ENCODE measurements around the gene RIN1. TPM values are rescaled to one million over a fixed set of nuclear protein-coding genes. Genes with fewer than 3 reads are reported as not detected.

Gene RIN1
- total and polyA plus RNA-seq, 4 experiments from 2014 or later = 2.1 to 10.1 (median 5.4) TPM

GRCh38 chr11:66369073-66369894, 33.0 kb upstream of the RIN1 start:
- Histone ChIP-seq H3K36me3 (ENCODE audit: insufficient read depth, low read length) (no peaks in the 10 kb centered on the region), H3K27ac (ENCODE audit: low read depth, low read length) (no peak overlapping the region), H3K4me3 (ENCODE audit: low read length in 2 of 2) (no peak overlapping the region), H3K4me1 (ENCODE audit: insufficient read depth, low read length) (peaks cover 12% of the 10 kb centered on the region), H3K27me3 (ENCODE audit: insufficient read depth, low read length) (no peaks in the 10 kb centered on the region), H3K9me3 (ENCODE audit: control insufficient read depth in 1 of 2, low read length in 2 of 2) (no peaks in the 10 kb centered on the region)
- Mint-ChIP-seq H3K9me3 (no peaks in the 10 kb centered on the region), H3K4me1 (peaks cover 5 to 17% (median 12%) of the 10 kb centered on the region in 4 donors), H3K4me3 (peak overlapping the region in 5 of 8 donors; percentile 19 to 91 (median 62)), H3K36me3 (peaks cover 0 to 2% of the 10 kb centered on the region in 2 donors), H3K27me3 (no peaks in the 10 kb centered on the region), H3K27ac (peak overlapping the region in 2 of 7 donors; percentile 9 to 63)
- POLR2A ChIA-PET (ENCODE audit: partially characterized antibody) = interaction anchor here (0.5 kb wide), 1 partner anchor 264 kb away, joined by 3 read pairs; no protein-coding TSS in a partner anchor
- intact Hi-C loops (cut with micrococcal nuclease) = no loop called here
- CTCF ChIA-PET (ENCODE audit: partially characterized antibody) = interaction anchor here (1.2 to 7.2 kb wide), 2 partner anchors 16 to 58 kb away, joined by 3 to 69 read pairs; no protein-coding TSS in a partner anchor
- DNase-seq = no peak

DNA sequence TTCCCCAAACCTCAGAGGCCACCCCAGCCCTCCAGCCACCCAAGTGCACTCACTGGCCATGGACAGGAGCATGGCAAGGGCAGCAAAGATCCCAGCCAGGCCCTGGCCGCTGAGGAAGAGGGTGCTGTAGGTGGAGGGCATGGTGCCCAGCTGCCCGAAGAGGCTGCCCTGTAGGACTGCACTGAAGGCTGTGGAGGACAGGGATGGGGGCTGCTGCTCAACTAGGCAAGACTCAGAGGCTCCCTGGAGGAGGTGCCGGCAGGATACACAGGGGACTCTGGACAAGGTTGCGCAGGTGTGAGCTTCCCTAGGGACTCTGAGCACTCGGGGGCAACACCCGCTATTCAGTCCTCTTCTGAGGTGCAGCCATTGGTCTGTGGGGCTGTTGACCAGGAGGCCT, 32.2 kb upstream of the RIN1 start:
- no peaks in the 10 kb centered on the region for H3K9me3 ChIP-seq (ENCODE audit: control insufficient read depth in 1 of 2, low read length in 2 of 2)
- DNase-seq = no peak
- H3K4me3 Mint-ChIP-seq = peak overlapping the region in 1 of 8 donors; percentile 32
- H3K27ac ChIP-seq (ENCODE audit: low read depth, low read length) = no peak overlapping the region
- peaks cover 0 to 2% of the 10 kb centered on the region in 2 donors for H3K36me3 Mint-ChIP-seq
- H3K9me3 Mint-ChIP-seq = no peaks in the 10 kb centered on the region
- no peak overlapping the region for H3K4me3 ChIP-seq (ENCODE audit: low read length in 2 of 2)
- CTCF ChIA-PET (ENCODE audit: partially characterized antibody) = interaction anchor here (8.9 kb wide), 1 partner anchor 18 kb away, joined by 87 read pairs; no protein-coding TSS in a partner anchor
- peak overlapping the region in 2 of 7 donors; percentile 44 to 48 for H3K27ac Mint-ChIP-seq
- intact Hi-C loops (cut with micrococcal nuclease) = no loop called here
- H3K27me3 ChIP-seq (ENCODE audit: insufficient read depth, low read length) = no peaks in the 10 kb centered on the region
- H3K4me1 Mint-ChIP-seq = peaks cover 5 to 17% (median 12%) of the 10 kb centered on the region in 4 donors
- H3K4me1 ChIP-seq (ENCODE audit: insufficient read depth, low read length) = peaks cover 12% of the 10 kb centered on the region
- H3K36me3 ChIP-seq (ENCODE audit: insufficient read depth, low read length) = no peaks in the 10 kb centered on the region
- H3K27me3 Mint-ChIP-seq = no peaks in the 10 kb centered on the region
- POLR2A ChIA-PET (ENCODE audit: partially characterized antibody) = interaction anchor here (0.5 kb wide), 1 partner anchor 264 kb away, joined by 3 read pairs; no protein-coding TSS in a partner anchor

DNA sequence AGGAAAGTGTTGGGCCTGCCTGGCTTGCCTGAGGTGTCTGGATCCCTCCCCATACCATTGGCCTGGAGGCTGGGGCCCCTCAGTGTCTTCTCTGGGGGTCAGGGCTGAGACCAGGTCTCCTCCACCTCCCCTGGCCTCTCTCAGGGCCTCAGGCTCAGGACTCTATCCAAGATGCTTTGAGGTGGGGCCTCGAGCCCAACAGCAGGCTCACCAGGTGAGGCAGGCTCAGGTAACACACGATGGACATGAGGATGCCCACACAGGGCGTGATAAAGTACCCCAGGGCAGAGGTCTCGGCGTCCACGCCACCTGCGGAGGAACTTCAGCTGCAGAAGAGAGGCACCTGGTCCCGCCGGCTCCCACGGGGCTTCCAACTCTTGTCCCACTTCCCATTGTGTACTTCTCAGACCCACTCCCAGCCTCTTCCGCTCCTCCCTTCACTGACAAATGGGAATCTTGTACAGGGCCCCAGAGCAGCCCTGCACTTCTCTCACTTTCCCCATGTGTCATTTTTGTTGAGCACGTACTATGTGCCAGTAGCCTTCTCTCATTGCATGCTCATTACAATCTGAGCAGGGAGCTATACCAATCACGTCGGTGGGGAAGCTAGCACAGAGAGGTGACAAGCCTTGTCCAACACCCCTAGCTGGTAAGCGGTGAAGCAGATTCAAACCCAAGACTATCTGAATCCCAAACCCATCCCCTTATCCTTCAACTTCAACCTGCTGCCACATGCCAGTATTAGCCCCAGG, 31.5 kb upstream of the RIN1 start:
- CTCF ChIA-PET (ENCODE audit: partially characterized antibody) = interaction anchor here (8.9 kb wide), 1 partner anchor 19 kb away, joined by 87 read pairs; no protein-coding TSS in a partner anchor
- no peak overlapping the region for H3K27ac ChIP-seq (ENCODE audit: low read depth, low read length)
- intact Hi-C loops (cut with micrococcal nuclease) = no loop called here
- no peaks in the 10 kb centered on the region for H3K27me3 ChIP-seq (ENCODE audit: insufficient read depth, low read length)
- no peak for DNase-seq
- H3K4me3 Mint-ChIP-seq = peak overlapping the region in 2 of 8 donors; percentile 6 to 36
- H3K9me3 ChIP-seq (ENCODE audit: control insufficient read depth in 1 of 2, low read length in 2 of 2) = no peaks in the 10 kb centered on the region
- peak overlapping the region in 1 of 7 donors; percentile 48 for H3K27ac Mint-ChIP-seq
- no peaks in the 10 kb centered on the region for H3K36me3 ChIP-seq (ENCODE audit: insufficient read depth, low read length)
- no peak overlapping the region for H3K4me3 ChIP-seq (ENCODE audit: low read length in 2 of 2)
- peaks cover 4 to 15% (median 12%) of the 10 kb centered on the region in 4 donors for H3K4me1 Mint-ChIP-seq
- H3K36me3 Mint-ChIP-seq = peaks cover 0 to 2% of the 10 kb centered on the region in 2 donors
- H3K9me3 Mint-ChIP-seq = no peaks in the 10 kb centered on the region
- no peaks in the 10 kb centered on the region for H3K27me3 Mint-ChIP-seq
- POLR2A ChIA-PET (ENCODE audit: partially characterized antibody) = interaction anchor here (1.6 kb wide), 1 partner anchor 112 kb away, joined by 4 read pairs; no protein-coding TSS in a partner anchor
- peaks cover 11% of the 10 kb centered on the region for H3K4me1 ChIP-seq (ENCODE audit: insufficient read depth, low read length)

DNA sequence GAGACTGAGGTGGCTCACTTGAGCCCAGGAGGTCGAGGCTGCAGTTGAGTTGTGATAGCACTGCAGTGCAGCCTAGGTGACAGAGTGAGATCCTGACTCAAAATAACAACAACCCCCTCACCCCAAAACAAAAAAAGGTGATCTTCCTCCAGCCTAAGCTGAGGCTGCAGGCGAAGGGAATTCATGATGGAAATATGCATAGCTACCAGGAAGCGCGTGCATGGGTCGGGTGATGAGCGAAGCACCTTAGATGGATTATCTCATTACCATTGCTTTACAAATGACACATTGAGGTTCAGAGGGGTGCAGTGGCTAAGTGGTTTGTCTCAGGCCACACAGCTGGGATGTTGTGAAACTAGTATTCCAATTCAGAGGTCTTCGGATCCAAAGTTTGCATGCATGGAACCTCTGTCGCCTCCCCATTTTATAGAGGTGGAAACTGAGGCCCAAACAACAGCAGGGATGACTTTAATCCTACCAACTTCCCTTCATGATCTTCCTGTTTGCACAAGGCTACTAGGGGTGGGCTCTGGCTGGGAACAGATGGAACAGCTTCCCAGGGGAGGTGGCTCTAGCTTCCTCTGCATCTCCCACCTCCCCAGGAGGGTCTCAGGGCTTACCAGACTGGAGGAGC, 30.7 kb upstream of the RIN1 start:
- Mint-ChIP-seq H3K36me3 (no peaks in the 10 kb centered on the region), H3K9me3 (no peaks in the 10 kb centered on the region), H3K27ac (peak overlapping the region in 1 of 7 donors; percentile 48), H3K27me3 (no peaks in the 10 kb centered on the region), H3K4me1 (peaks cover 2 to 13% (median 8%) of the 10 kb centered on the region in 4 donors), H3K4me3 (no peak overlapping the region)
- peaks cover 5% of the 10 kb centered on the region for H3K4me1 ChIP-seq (ENCODE audit: insufficient read depth, low read length)
- no peaks in the 10 kb centered on the region for H3K36me3 ChIP-seq (ENCODE audit: insufficient read depth, low read length)
- CTCF ChIA-PET (ENCODE audit: partially characterized antibody) = interaction anchor here (1.9 to 8.9 kb wide), 3 partner anchors 11 to 20 kb away, joined by 5 to 87 read pairs (median 8); no protein-coding TSS in a partner anchor
- no peak for DNase-seq
- no peaks in the 10 kb centered on the region for H3K9me3 ChIP-seq (ENCODE audit: control insufficient read depth in 1 of 2, low read length in 2 of 2)
- H3K27me3 ChIP-seq (ENCODE audit: insufficient read depth, low read length) = no peaks in the 10 kb centered on the region
- intact Hi-C loops (cut with micrococcal nuclease) = no loop called here
- H3K4me3 ChIP-seq (ENCODE audit: low read length in 2 of 2) = no peak overlapping the region
- POLR2A ChIA-PET (ENCODE audit: partially characterized antibody) = interaction anchor here (1.0 to 1.6 kb wide), 2 partner anchors 19 to 112 kb away, joined by 3 to 4 read pairs; no protein-coding TSS in a partner anchor
- no peak overlapping the region for H3K27ac ChIP-seq (ENCODE audit: low read depth, low read length)

DNA sequence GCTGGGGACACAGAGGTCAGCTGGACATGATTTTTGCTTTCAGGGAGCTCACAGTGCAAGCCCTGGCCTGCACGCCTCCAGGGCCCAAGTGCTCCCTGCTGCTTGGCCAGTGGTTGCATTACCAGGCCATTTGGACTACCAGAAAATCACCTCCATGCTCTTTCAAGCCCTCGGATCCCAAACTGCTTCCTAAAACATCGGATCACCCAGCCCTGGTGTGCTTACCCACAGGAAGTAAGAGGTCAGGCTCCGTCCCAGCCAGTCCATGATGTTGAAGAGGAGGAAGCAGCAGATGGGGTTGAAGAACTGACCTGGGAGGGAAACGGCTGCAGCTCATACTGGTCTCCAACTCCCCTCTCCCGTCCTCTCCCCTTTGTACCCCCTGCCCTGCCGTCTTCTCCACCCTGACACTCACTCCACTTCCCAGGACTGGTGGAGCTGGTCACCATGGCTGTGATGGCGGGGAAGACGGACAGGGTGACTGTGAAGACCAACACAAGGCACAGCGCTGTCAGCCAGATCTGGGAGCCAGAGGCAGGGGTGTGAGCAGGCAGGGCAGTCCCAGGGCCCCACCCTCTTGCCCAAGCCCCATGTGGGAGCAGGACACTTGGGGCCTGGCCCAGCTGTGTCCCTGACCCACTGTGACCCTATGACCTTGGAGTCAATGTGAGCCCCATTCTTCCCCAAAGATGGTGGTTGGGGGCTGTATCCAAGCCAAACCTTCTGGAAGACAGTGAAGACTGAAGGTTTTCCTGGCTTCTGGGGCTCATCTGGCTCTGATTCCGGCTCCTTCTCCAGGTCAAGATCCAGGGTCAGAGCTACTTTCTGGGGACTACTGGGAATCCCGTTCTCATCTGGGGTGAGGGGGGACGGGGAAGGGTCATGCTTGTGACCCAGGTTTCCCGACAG, 29.7 kb upstream of the RIN1 start:
- Histone ChIP-seq H3K27me3 (ENCODE audit: insufficient read depth, low read length) (no peaks in the 10 kb centered on the region), H3K4me3 (ENCODE audit: low read length in 2 of 2) (no peak overlapping the region), H3K9me3 (ENCODE audit: control insufficient read depth in 1 of 2, low read length in 2 of 2) (no peaks in the 10 kb centered on the region), H3K36me3 (ENCODE audit: insufficient read depth, low read length) (no peaks in the 10 kb centered on the region), H3K4me1 (ENCODE audit: insufficient read depth, low read length) (peaks cover 2% of the 10 kb centered on the region), H3K27ac (ENCODE audit: low read depth, low read length) (no peak overlapping the region)
- H3K27ac Mint-ChIP-seq = peak overlapping the region in 1 of 7 donors; percentile 29
- H3K9me3 Mint-ChIP-seq = no peaks in the 10 kb centered on the region
- ChIA-PET CTCF (ENCODE audit: partially characterized antibody) (interaction anchor here (0.9 to 8.9 kb wide), 4 partner anchors 10 to 21 kb away, joined by 4 to 87 read pairs (median 6); no protein-coding TSS in a partner anchor), POLR2A (ENCODE audit: partially characterized antibody) (interaction anchor here (1.0 to 1.6 kb wide), 2 partner anchors 18 to 20 kb away, joined by 3 to 5 read pairs; partner anchors contain the start of gene B4GAT1)
- intact Hi-C loops (cut with micrococcal nuclease) = loop anchor here (2.0 kb wide), 1 partner anchor 23 kb away; no protein-coding TSS in a partner anchor
- DNase-seq = no peak
- no peak overlapping the region for H3K4me3 Mint-ChIP-seq
- no peaks in the 10 kb centered on the region for H3K36me3 Mint-ChIP-seq
- no peaks in the 10 kb centered on the region for H3K27me3 Mint-ChIP-seq
- H3K4me1 Mint-ChIP-seq = peaks cover 2 to 12% (median 8%) of the 10 kb centered on the region in 4 donors

GRCh38 chr11:66365166-66365565, 28.9 kb upstream of the RIN1 start:
- H3K4me3 ChIP-seq (ENCODE audit: low read length in 2 of 2) = no peak overlapping the region
- H3K27ac ChIP-seq (ENCODE audit: low read depth, low read length) = no peak overlapping the region
- Mint-ChIP-seq H3K4me1 (peaks cover 0 to 7% (median 7%) of the 10 kb centered on the region in 4 donors), H3K9me3 (no peaks in the 10 kb centered on the region), H3K36me3 (no peaks in the 10 kb centered on the region), H3K27me3 (no peaks in the 10 kb centered on the region), H3K27ac (peak overlapping the region in 1 of 7 donors; percentile 29), H3K4me3 (no peak overlapping the region)
- H3K4me1 ChIP-seq (ENCODE audit: insufficient read depth, low read length) = no peaks in the 10 kb centered on the region
- no peaks in the 10 kb centered on the region for H3K9me3 ChIP-seq (ENCODE audit: control insufficient read depth in 1 of 2, low read length in 2 of 2)
- H3K27me3 ChIP-seq (ENCODE audit: insufficient read depth, low read length) = no peaks in the 10 kb centered on the region
- POLR2A ChIA-PET (ENCODE audit: partially characterized antibody) = interaction anchor here (1.6 kb wide), 1 partner anchor 18 kb away, joined by 5 read pairs; the partner anchor contains the start of gene B4GAT1
- intact Hi-C loops (cut with micrococcal nuclease) = loop anchor here (2.0 kb wide), 1 partner anchor 24 kb away; no protein-coding TSS in a partner anchor
- no peaks in the 10 kb centered on the region for H3K36me3 ChIP-seq (ENCODE audit: insufficient read depth, low read length)
- DNase-seq = no peak
- CTCF ChIA-PET (ENCODE audit: partially characterized antibody) = interaction anchor here (0.9 to 8.9 kb wide), 3 partner anchors 9 to 22 kb away, joined by 4 to 87 read pairs (median 8); no protein-coding TSS in a partner anchor

Measured in CD4-positive, alpha-beta memory T cell (primary cell).